Right atrium auricular region (tissue), 2 donors: ENCODE data around the gene BAK1. TPM values are rescaled to one million over a fixed set of nuclear protein-coding genes. Genes with fewer than 3 reads are reported as not detected.
A peak's percentile ranks its signal among the peaks of the same experiment; 100 is the strongest.
"Not testable (repeated sequence)": the region's sequence is repeated elsewhere in the genome, so short reads cannot be mapped to it uniquely, and the experiment has no call there.

ENCODE experiments used
- DNase-seq: peaks from one replicate; pipeline ENCODE4 v3.0.0-alpha.2; 2019; ENCODE audit warnings: low spot score
- H3K27ac ChIP-seq, 2 donors: fragments of 200-600 bp; sonication (generic); 1 replicate in 1 of 2; 2 replicates in 1 of 2; pipeline ENCODE4 v1.5.1; 2016 to 2019
- H3K27me3 ChIP-seq, 2 donors: fragments of 200-600 bp; sonication (generic); one replicate each; pipeline versions ENCODE4 v1.5.1 to v1.6.0; 2017 to 2019
- H3K36me3 ChIP-seq: fragments of 200-600 bp; sonication (generic); one replicate; pipeline ENCODE4 v1.5.1; 2016
- H3K4me1 ChIP-seq, 2 donors: fragments of 200-600 bp; sonication (generic); one replicate each; pipeline versions ENCODE4 v1.5.1 to v1.6.0; 2017 to 2019
- H3K4me3 ChIP-seq, 2 donors: fragments of 200-600 bp; sonication (generic); 1 replicate in 1 of 2; 2 replicates in 1 of 2; pipeline ENCODE4 v1.5.1; 2017 to 2019; ENCODE audit warnings: mild to moderate bottlenecking in 1 of 2, moderate library complexity in 1 of 2
- H3K9me3 ChIP-seq, 2 donors: fragments of 200-600 bp; sonication (generic); one replicate each; pipeline ENCODE4 v1.5.1; 2019
- total RNA-seq, 2 donors: library from RNA; depleted of rRNA; stranded (reverse); fragments of >200 nt; gene quantifications; one replicate each; pipeline ENCODE4 v1.1.0, GENCODE V29; 2016
- TF ChIP-seq, protein P1 (sequence below), 2 donors: fragments of 200-600 bp; sonication (generic); IDR thresholded peaks; one replicate each; pipeline ENCODE4 v1.5.1; 2019; ENCODE audit warnings: antibody characterized with exemption in 2 of 2

The BAK1 gene
- total RNA-seq, 2 donors from 2014 or later, result 6.5 to 8.6 TPM

DNA sequence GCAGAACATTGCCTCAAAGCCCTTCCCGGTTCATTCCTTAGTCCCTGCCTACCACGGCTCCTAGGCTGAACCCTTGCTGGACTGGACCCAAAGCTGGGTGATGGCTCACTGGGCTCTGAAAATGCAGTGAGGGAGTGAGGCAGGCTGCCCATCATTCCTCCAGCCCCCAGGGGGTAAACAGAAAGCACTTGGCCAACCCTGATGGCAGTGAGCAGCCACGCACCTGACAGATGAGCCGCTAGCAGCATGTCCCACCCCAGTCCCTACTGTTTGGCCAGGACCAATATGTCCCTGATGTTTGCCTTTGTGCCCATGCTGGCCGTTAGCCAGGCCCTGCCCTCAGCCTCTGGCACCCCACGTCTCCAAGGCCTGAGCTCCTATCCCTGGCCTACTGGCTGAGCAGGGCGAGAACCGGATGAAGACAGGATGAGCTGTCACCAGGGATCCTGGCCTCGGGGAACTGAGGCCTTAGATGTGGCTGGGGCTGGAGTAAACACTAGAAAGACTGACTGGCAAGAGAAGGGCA lies 19.4 kb upstream of the BAK1 start:
- Histone ChIP-seq H3K27ac (peak overlapping the region; percentile 42 to 75), H3K36me3 (no peaks in the 10 kb centered on the region), H3K9me3 (peaks cover 0 to 5% of the 10 kb centered on the region in 2 donors), H3K4me3 (no peak overlapping the region), H3K4me1 (peaks cover 0 to 14% of the 10 kb centered on the region in 2 donors), H3K27me3 (no peaks in the 10 kb centered on the region)
- TF ChIP-seq, protein P1, sequence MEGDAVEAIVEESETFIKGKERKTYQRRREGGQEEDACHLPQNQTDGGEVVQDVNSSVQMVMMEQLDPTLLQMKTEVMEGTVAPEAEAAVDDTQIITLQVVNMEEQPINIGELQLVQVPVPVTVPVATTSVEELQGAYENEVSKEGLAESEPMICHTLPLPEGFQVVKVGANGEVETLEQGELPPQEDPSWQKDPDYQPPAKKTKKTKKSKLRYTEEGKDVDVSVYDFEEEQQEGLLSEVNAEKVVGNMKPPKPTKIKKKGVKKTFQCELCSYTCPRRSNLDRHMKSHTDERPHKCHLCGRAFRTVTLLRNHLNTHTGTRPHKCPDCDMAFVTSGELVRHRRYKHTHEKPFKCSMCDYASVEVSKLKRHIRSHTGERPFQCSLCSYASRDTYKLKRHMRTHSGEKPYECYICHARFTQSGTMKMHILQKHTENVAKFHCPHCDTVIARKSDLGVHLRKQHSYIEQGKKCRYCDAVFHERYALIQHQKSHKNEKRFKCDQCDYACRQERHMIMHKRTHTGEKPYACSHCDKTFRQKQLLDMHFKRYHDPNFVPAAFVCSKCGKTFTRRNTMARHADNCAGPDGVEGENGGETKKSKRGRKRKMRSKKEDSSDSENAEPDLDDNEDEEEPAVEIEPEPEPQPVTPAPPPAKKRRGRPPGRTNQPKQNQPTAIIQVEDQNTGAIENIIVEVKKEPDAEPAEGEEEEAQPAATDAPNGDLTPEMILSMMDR (IDR thresholded peaks at IDR 0.05), result no peak
- DNase-seq, result no peak

DNA sequence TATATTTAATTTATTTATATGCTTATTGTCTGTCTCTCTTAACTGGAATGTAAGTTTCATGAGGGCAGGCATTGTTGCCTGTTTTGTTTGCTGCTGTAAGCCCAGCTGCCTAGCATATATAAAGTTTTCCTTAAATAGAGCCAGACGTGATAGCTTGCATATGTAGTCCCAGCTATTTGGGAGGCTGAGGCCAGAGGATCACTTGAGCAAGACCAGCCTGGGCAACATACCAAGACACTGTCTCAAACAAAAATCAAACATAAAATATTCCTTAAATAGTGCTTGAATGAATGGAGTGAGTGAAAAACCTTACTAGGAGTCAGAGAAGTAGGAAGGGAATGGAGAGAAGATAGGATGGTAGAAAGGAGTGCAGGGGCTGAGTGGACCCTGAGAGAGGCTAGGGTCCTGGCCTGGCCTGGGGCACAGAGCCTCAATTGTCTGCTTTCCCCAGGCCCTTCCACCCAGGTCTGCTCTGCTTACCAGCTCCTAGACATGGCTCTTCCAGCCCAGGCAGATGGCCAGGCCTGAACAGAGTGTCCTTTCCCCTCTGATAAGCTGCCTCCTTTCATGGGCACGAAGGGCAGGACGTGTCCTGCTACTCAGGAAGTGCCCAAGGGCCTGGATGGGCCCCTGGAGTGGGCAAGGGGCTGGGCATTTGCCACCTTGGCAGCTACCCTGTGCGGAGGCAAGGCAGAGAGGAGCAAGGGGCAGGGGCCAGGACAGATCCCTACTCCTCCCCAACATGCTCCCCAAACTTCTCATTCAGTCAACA lies 17.7 kb upstream of the BAK1 start:
- no peaks in the 10 kb centered on the region for H3K36me3 ChIP-seq
- no peaks in the 10 kb centered on the region for H3K9me3 ChIP-seq
- peaks cover 0 to 20% of the 10 kb centered on the region in 2 donors for H3K4me1 ChIP-seq
- peak overlapping the region; percentile 63 to 75 for H3K27ac ChIP-seq
- no peak overlapping the region for H3K4me3 ChIP-seq
- TF ChIP-seq, protein P1 (IDR thresholded peaks at IDR 0.05), result no peak
- H3K27me3 ChIP-seq, result no peaks in the 10 kb centered on the region
- no peak for DNase-seq

DNA sequence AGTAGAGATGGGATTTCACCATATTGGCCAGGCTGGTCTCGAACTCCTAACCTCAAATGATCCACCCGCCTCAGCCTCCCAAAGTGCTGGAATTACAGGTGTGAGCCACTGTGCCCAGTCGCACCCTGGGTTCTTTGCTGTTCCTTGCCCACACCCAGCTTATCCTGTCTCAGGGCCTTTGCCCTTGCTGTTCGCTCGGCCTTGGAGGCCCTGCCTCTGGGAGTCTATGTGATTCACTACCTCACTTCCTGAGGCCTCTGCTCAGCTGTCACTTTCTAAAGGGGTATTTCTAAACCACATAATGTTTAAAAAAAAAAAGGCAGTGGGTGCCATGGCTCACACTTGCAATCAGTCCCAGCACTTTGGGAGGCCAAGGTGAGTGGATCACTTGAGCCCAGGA lies 16.8 kb upstream of the BAK1 start:
- H3K27me3 ChIP-seq, DNase-seq, H3K36me3 ChIP-seq, H3K4me3 ChIP-seq, H3K9me3 ChIP-seq: not testable (repeated sequence)
- Histone ChIP-seq H3K4me1 (peaks cover 0 to 22% of the 10 kb centered on the region in 2 donors), H3K27ac (peak overlapping the region; percentile 63 to 75)

DNA sequence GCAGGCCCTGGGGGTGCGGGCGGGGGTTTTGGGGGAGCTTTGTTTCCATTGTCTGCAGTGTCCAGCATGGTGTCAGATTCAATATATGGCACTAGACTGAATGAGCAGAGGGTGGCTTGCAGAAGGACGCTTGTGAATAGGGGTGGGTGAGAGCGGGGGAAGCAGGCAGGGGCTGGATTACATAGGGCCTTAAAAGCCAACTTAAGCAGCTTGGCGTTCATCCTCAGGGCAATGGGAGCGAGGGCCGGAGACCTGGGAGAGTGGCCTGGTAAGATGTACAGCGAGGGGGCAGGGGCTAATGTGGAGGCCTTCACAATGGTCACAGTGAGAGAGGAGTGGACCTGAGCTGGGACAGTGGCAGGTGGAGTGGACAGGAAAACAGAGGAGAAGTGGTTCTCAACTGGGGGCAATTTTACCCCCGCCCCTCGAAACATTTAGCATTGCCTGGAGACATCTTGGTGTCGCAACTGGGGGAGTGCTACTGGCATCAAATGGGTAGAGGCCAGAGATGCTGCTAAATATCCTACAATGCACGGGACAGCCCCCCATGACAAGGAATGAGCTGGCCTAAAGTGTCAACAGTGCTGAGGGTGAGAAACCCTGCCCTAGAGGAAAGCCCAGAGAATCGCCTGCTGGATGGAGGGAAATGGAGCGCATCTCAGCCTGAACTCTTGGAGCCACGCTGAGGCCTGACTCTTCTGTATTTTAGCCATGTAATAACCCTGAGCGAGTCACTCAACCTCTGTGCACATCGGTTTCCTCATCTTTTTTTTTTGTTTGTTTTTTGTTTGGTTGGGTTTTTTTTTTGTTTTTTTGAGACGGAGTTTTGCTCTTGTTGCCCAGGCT lies 15.1 kb upstream of the BAK1 start:
- H3K4me3 ChIP-seq, result no peak overlapping the region
- no peak overlapping the region for H3K27ac ChIP-seq
- TF ChIP-seq, protein P1 (IDR thresholded peaks at IDR 0.05), result no peak
- no peaks in the 10 kb centered on the region for H3K9me3 ChIP-seq
- H3K27me3 ChIP-seq, result no peaks in the 10 kb centered on the region
- peaks cover 0 to 35% of the 10 kb centered on the region in 2 donors for H3K4me1 ChIP-seq
- DNase-seq, result no peak
- H3K36me3 ChIP-seq, result no peaks in the 10 kb centered on the region

DNA sequence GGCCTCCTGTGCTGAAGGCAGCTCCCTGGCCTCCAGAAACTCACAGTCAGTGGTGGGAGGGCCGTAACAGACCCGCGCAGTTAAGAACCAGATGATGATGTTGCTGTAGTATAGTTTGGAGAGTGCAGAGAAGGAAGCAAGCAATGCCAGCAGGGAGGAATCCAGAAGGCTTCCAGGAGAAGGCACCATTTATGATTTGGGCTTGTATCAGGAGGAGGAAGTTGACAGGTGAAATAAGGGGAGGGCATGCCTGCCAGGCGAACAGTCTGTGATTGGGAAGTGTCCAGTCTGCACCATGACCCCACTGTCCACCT lies 13.3 kb upstream of the BAK1 start:
- Histone ChIP-seq H3K36me3 (no peaks in the 10 kb centered on the region), H3K9me3 (no peaks in the 10 kb centered on the region), H3K27ac (no peak overlapping the region), H3K4me3 (peak overlapping the region in 1 of 2 donors; percentile 16), H3K4me1 (peaks cover 0 to 48% of the 10 kb centered on the region in 2 donors), H3K27me3 (no peaks in the 10 kb centered on the region)
- DNase-seq, result no peak
- TF ChIP-seq, protein P1 (IDR thresholded peaks at IDR 0.05), result no peak
